Esophagus muscularis mucosa (tissue), 4 donors: Measurements from ENCODE around the gene MBP. TPM values are rescaled to one million over a fixed set of nuclear protein-coding genes. Genes with fewer than 3 reads are reported as not detected.
"Not testable (repeated sequence)": the region's sequence is repeated elsewhere in the genome, so short reads cannot be mapped to it uniquely, and the experiment has no call there.

Experiments used
- DNase-seq: peaks from one replicate; pipeline ENCODE4 v3.0.0-alpha.2; 2017; ENCODE audit errors: extremely low spot score
- H3K27ac ChIP-seq, 4 donors: fragments of 200-600 bp; sonication (generic); replicated peaks in 1 of 4; 1 replicate in 3 of 4; 2 replicates in 1 of 4; pipeline ENCODE4 v1.5.1; 2016 to 2019; ENCODE audit warnings: mild to moderate bottlenecking in 1 of 4
- H3K27me3 ChIP-seq, 4 donors: fragments of 200-600 bp; sonication (generic); one replicate each; pipeline versions ENCODE4 v1.5.1 to v1.6.0; 2016 to 2019
- H3K36me3 ChIP-seq, 4 donors: fragments of 200-600 bp; sonication (generic); one replicate each; pipeline ENCODE4 v1.5.1; 2016 to 2019
- H3K4me1 ChIP-seq, 4 donors: fragments of 200-600 bp; sonication (generic); one replicate each; pipeline ENCODE4 v1.5.1; 2016 to 2019
- H3K4me3 ChIP-seq, 4 donors: fragments of 200-600 bp; sonication (generic); 1 replicate in 2 of 4; 2 replicates in 2 of 4; pipeline ENCODE4 v1.5.1; 2016 to 2019; ENCODE audit warnings: mild to moderate bottlenecking in 4 of 4, moderate library complexity in 1 of 4
- H3K9me3 ChIP-seq, 4 donors: fragments of 200-600 bp; sonication (generic); 1 replicate in 3 of 4; 2 replicates in 1 of 4; pipeline ENCODE4 v1.5.1; 2016 to 2019
- EP300 ChIP-seq: sonication (generic); formaldehyde crosslinking; IDR thresholded peaks from one replicate; pipeline ENCODE4 v1.6.1; 2017; ENCODE audit warnings: antibody characterized with exemption
- POLR2A ChIP-seq: fragments of 450-650 bp; IDR thresholded peaks from one replicate; pipeline ENCODE4 v1.6.1; 2017; ENCODE audit warnings: antibody characterized with exemption, moderate library complexity, mild to moderate bottlenecking, low read depth
- POLR2AphosphoS5 ChIP-seq, 2 donors: sonication (generic); formaldehyde crosslinking; IDR thresholded peaks; one replicate each; pipeline ENCODE4 v1.6.1; 2017; ENCODE audit warnings: antibody characterized with exemption in 2 of 2
- WGBS: methylation state at CpG from one replicate; pipeline ENCODE4 v1.1.5; 2018; 5-methylcytosine and 5-hydroxymethylcytosine counted together
- intact Hi-C: fragments of 100-400 bp; cut with DNase I; formaldehyde crosslinking; loops from one replicate; pipeline ENCODE4 v1.15.1; 2023
- total RNA-seq, 4 donors: library from RNA; depleted of rRNA; stranded (reverse); fragments of >200 nt; gene quantifications; one replicate each; pipeline versions ENCODE4 v1.1.0 to v1.2.1, GENCODE V29; 2016
- TF ChIP-seq, protein P1 (sequence below), 3 experiments: fragments of 200-600 bp in 2 of 3; fragments of 450-650 bp in 1 of 3; sonication (generic) in 2 of 3; IDR thresholded peaks; one replicate each; pipeline ENCODE4 v1.5.1; 2017 to 2019; ENCODE audit warnings: antibody characterized with exemption in 3 of 3, mild to moderate bottlenecking in 2 of 3, moderate library complexity in 1 of 3

Gene MBP
- total RNA-seq, 4 donors from 2014 or later: 21.9 to 31.3 (median 27.3) TPM

DNA sequence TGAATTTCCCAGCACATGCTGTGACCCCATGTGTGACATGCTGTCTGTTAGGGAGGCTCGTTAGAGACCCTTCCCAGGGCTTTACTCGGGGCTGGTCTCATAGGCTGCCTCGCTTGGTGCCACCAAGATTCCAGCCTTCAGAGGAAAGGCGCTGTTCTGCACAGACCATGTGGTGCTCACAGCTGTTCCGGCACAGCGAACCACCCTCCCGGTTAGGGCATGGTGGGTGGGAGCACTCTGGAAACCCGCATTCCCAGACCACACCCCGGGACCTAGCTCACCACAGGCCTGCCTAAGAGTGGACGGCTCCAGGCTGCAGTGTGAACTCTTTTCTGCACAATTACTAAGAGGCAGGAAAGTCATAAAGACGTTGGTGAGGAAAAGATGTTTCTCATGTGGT lies 112.0 kb downstream of the MBP start:
- TF ChIP-seq POLR2A (no peak), POLR2AphosphoS5 (IDR thresholded peaks at IDR 0.05) (no peak), EP300 (no peak)
- TF ChIP-seq, protein P1, sequence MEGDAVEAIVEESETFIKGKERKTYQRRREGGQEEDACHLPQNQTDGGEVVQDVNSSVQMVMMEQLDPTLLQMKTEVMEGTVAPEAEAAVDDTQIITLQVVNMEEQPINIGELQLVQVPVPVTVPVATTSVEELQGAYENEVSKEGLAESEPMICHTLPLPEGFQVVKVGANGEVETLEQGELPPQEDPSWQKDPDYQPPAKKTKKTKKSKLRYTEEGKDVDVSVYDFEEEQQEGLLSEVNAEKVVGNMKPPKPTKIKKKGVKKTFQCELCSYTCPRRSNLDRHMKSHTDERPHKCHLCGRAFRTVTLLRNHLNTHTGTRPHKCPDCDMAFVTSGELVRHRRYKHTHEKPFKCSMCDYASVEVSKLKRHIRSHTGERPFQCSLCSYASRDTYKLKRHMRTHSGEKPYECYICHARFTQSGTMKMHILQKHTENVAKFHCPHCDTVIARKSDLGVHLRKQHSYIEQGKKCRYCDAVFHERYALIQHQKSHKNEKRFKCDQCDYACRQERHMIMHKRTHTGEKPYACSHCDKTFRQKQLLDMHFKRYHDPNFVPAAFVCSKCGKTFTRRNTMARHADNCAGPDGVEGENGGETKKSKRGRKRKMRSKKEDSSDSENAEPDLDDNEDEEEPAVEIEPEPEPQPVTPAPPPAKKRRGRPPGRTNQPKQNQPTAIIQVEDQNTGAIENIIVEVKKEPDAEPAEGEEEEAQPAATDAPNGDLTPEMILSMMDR (IDR thresholded peaks at IDR 0.05): no peak
- H3K4me3 ChIP-seq: no peak overlapping the region
- no peak for DNase-seq
- H3K36me3 ChIP-seq: peaks cover 0 to 12% (median 9%) of the 10 kb centered on the region in 4 donors
- intact Hi-C loops: no loop called here
- H3K27ac ChIP-seq: no peak overlapping the region
- 83% methylated on average over 4 of the region's 11 CpGs for WGBS
- no peaks in the 10 kb centered on the region for H3K9me3 ChIP-seq
- peaks cover 0 to 6% (median 0%) of the 10 kb centered on the region in 4 donors for H3K4me1 ChIP-seq
- H3K27me3 ChIP-seq: no peaks in the 10 kb centered on the region

DNA sequence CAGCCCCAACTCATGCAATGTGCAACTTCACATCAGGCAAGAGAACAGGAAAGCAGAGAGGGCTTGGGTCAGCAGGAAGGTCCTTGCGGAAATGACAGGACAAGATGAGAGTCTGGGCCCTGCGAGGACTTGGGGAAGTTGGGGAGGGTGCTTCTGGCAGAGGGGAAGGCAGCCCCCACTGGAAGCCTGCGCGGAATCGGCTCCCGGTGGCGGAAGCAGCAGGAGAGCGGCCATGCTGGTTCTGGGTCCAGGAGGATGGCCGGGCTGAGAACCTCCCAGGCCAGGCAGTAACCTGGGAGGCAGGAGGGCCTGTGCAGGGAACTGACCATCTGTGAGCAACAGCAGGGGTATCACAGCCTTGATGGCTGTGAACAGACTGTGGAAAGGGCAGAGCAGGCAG lies 112.9 kb downstream of the MBP start:
- no peak for DNase-seq
- Histone ChIP-seq H3K4me1 (peaks cover under 1 to 12% (median 4%) of the 10 kb centered on the region in 4 donors), H3K36me3 (peaks cover 0 to 12% (median 8%) of the 10 kb centered on the region in 4 donors), H3K9me3 (no peaks in the 10 kb centered on the region), H3K27me3 (no peaks in the 10 kb centered on the region), H3K4me3 (no peak overlapping the region), H3K27ac (no peak overlapping the region)
- intact Hi-C loops: no loop called here
- WGBS: 88% methylated on average over 9 of the region's 9 CpGs
- TF ChIP-seq EP300: no peak
- TF ChIP-seq, protein P1 (IDR thresholded peaks at IDR 0.05): no peak
- TF ChIP-seq POLR2AphosphoS5 (IDR thresholded peaks at IDR 0.05): no peak
- no peak for TF ChIP-seq POLR2A

DNA sequence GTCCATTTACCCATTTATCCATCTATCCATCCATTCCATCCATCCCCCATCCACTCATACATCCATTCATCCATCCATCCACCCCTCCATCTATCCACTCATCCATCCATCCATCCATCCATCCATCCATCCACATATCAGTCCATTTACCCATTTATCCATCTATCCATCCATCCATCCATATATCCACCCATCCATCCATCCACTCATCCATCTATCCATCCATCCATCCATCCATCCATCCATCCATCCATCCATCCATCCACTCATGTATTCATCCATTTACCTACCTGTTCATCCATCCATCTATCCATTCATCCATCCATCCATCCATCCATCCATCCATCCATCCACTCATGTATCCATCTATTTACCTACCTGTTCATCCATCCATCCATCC lies 113.9 kb downstream of the MBP start:
- H3K27ac ChIP-seq, H3K9me3 ChIP-seq, H3K4me3 ChIP-seq, DNase-seq, intact Hi-C loops, H3K27me3 ChIP-seq: not testable (repeated sequence)
- Histone ChIP-seq H3K4me1 (peaks cover 10 to 20% (median 13%) of the 10 kb centered on the region in 4 donors), H3K36me3 (peaks cover 0 to 12% (median 8%) of the 10 kb centered on the region in 4 donors)

DNA sequence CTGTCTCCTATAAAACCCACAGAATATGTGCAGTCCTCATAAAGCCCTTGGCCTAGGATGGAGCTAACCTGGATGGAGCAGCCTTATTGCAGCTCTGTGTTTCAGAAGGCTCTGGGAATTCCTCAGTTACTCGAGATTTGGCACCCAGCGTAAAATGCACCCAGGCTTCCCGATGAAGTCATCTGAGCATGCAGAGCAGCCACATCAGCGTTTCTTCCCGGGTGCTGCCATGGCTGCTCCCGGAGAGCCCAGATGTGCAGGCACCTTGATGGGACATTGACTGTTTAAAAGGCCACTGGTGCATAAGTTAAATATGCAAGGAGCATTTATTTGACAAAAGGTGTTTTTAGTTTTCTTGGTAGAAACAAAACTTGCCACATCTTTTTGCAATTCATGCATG lies 115.2 kb downstream of the MBP start:
- DNase-seq: no peak
- Histone ChIP-seq H3K27ac (no peak overlapping the region), H3K9me3 (no peaks in the 10 kb centered on the region), H3K4me3 (no peak overlapping the region), H3K36me3 (peaks cover 0 to 12% (median 8%) of the 10 kb centered on the region in 4 donors), H3K4me1 (peaks cover 12 to 26% (median 19%) of the 10 kb centered on the region in 4 donors), H3K27me3 (no peaks in the 10 kb centered on the region)
- 97% methylated on average over 6 of the region's 6 CpGs for WGBS
- TF ChIP-seq EP300 (no peak), POLR2AphosphoS5 (IDR thresholded peaks at IDR 0.05) (no peak), POLR2A (no peak)
- TF ChIP-seq, protein P1 (IDR thresholded peaks at IDR 0.05): no peak
- intact Hi-C loops: no loop called here

DNA sequence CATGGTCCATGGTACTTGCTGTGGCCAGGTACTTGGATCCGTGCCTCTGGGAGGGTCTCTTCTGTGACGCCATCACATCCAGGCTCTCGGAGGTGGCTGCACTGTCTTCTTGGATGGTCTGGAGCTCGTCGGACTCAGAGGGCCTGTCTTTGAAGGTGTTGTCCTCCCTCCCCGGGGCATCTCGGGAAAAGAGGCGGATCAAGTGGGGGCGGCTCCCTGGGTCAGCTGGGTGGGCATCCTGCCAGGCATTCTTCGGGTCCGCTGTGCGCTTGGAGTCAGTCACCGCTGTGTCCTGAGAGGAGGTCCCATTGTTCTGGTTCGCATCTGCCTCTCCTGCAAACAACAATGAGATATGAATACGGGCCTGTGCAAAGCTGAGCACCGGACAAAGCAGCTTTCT lies 115.6 kb downstream of the MBP start:
- no peak overlapping the region for H3K27ac ChIP-seq
- H3K4me3 ChIP-seq: no peak overlapping the region
- H3K36me3 ChIP-seq: peaks cover 0 to 12% (median 8%) of the 10 kb centered on the region in 4 donors
- intact Hi-C loops: no loop called here
- DNase-seq: no peak
- 92% methylated on average over 4 of the region's 16 CpGs for WGBS
- H3K9me3 ChIP-seq: no peaks in the 10 kb centered on the region
- H3K27me3 ChIP-seq: no peaks in the 10 kb centered on the region
- H3K4me1 ChIP-seq: peaks cover 12 to 26% (median 19%) of the 10 kb centered on the region in 4 donors
- TF ChIP-seq POLR2A: no peak
- TF ChIP-seq POLR2AphosphoS5 (IDR thresholded peaks at IDR 0.05): no peak
- TF ChIP-seq EP300: no peak
- TF ChIP-seq, protein P1 (IDR thresholded peaks at IDR 0.05): no peak
